Trophoblast cell (in vitro differentiated cells and primary cell): ENCODE results near the gene DLX1.
"Not testable (repeated sequence)": the region's sequence is repeated elsewhere in the genome, so short reads cannot be mapped to it uniquely, and the experiment has no call there.

Experiments
- DNase-seq, 2 donors: peaks; one replicate each; pipeline ENCODE4 v3.0.0-alpha.2; 2016
- H2AFZ ChIP-seq: 2 replicates; pipeline ENCODE4 v1.6.1; 2013; ENCODE audit warnings: low read length, moderate library complexity, mild to moderate bottlenecking; ENCODE audit not compliant: insufficient read depth, poor library complexity
- H2AK5ac ChIP-seq: 2 replicates; pipeline ENCODE4 v1.6.1; 2013; ENCODE audit warnings: mild to moderate bottlenecking, low read length
- H2BK120ac ChIP-seq: 2 replicates; pipeline ENCODE4 v1.6.1; 2013; ENCODE audit warnings: low read length, mild to moderate bottlenecking, moderate library complexity; ENCODE audit not compliant: insufficient read depth, poor library complexity
- H2BK12ac ChIP-seq: 2 replicates; pipeline ENCODE4 v1.6.1; 2013; ENCODE audit warnings: mild to moderate bottlenecking, low read length, moderate library complexity
- H2BK5ac ChIP-seq: 2 replicates; pipeline ENCODE4 v1.6.1; 2013; ENCODE audit warnings: low read length, low read depth, moderate library complexity, mild to moderate bottlenecking; ENCODE audit not compliant: poor library complexity
- H3K14ac ChIP-seq: 2 replicates; pipeline ENCODE4 v1.6.1; 2013; ENCODE audit warnings: mild to moderate bottlenecking, low read length
- H3K18ac ChIP-seq: 2 replicates; pipeline ENCODE4 v1.6.1; 2013; ENCODE audit warnings: mild to moderate bottlenecking, low read length
- H3K23ac ChIP-seq: 2 replicates; pipeline ENCODE4 v1.6.1; 2013; ENCODE audit warnings: low read length
- H3K27ac ChIP-seq: 2 replicates; pipeline ENCODE4 v1.5.1; 2013; ENCODE audit warnings: low read depth, mild to moderate bottlenecking, inconsistent platforms, low read length, moderate library complexity
- H3K27me3 ChIP-seq: 2 replicates; pipeline ENCODE4 v1.6.1; 2013; ENCODE audit warnings: inconsistent platforms, mild to moderate bottlenecking, low read length, moderate library complexity; ENCODE audit not compliant: insufficient read depth
- H3K36me3 ChIP-seq, 2 experiments: 1 replicate in 1 of 2; 2 replicates in 1 of 2; pipeline ENCODE4 v1.6.1; 2013; ENCODE audit warnings: low read length in 2 of 2, mild to moderate bottlenecking in 2 of 2, moderate library complexity in 1 of 2; ENCODE audit not compliant: insufficient read depth in 2 of 2, control insufficient read depth in 1 of 2
- H3K4ac ChIP-seq: 2 replicates; pipeline ENCODE4 v1.6.1; 2013; ENCODE audit warnings: low read depth, mild to moderate bottlenecking, low read length, moderate library complexity
- H3K4me1 ChIP-seq, 2 experiments: 1 replicate in 1 of 2; 2 replicates in 1 of 2; pipeline ENCODE4 v1.6.1; 2013; ENCODE audit warnings: low read length in 2 of 2, mild to moderate bottlenecking in 2 of 2, moderate library complexity in 1 of 2; ENCODE audit not compliant: insufficient read depth in 2 of 2, control insufficient read depth in 1 of 2
- H3K4me2 ChIP-seq: 2 replicates; pipeline ENCODE4 v1.6.1; 2013; ENCODE audit warnings: inconsistent platforms, mild to moderate bottlenecking, low read length, moderate library complexity
- H3K4me3 ChIP-seq: 2 replicates; pipeline ENCODE4 v1.5.1; 2013; ENCODE audit warnings: mild to moderate bottlenecking, low read depth, low read length, inconsistent platforms
- H3K79me1 ChIP-seq: one replicate; pipeline ENCODE4 v1.6.1; 2013; ENCODE audit warnings: low read length
- H3K79me2 ChIP-seq: 2 replicates; pipeline ENCODE4 v1.6.1; 2013; ENCODE audit warnings: low read length, mild to moderate bottlenecking; ENCODE audit not compliant: control insufficient read depth, insufficient read depth, poor library complexity
- H3K9ac ChIP-seq: 2 replicates; pipeline ENCODE4 v1.6.1; 2013; ENCODE audit warnings: mild to moderate bottlenecking, low read length
- H3K9me3 ChIP-seq: 2 replicates; pipeline ENCODE4 v1.6.1; 2013; ENCODE audit warnings: low read depth, mild to moderate bottlenecking, control low read depth, inconsistent platforms, low read length; ENCODE audit not compliant: insufficient read depth
- H4K12ac ChIP-seq: 2 replicates; pipeline ENCODE4 v1.6.1; 2013; ENCODE audit warnings: low read depth, mild to moderate bottlenecking, low read length, moderate library complexity
- H4K8ac ChIP-seq: 2 replicates; pipeline ENCODE4 v1.6.1; 2013; ENCODE audit warnings: low read depth, mild to moderate bottlenecking, low read length, moderate library complexity
- H4K91ac ChIP-seq: one replicate; pipeline ENCODE4 v1.6.1; 2013; ENCODE audit warnings: low read depth, mild to moderate bottlenecking, low read length, moderate library complexity
- WGBS: extraction: QIAGEN DNeasy Blood & Tissue Kit; methylation state at CpG from one replicate; pipeline ENCODE4 v1.1.7; 2013; ENCODE audit warnings: missing lambda C conversion rate; ENCODE audit not compliant: insufficient read length, insufficient coverage; ENCODE audit errors: extremely low coverage; 5-methylcytosine and 5-hydroxymethylcytosine counted together

Gene DLX1

DNA sequence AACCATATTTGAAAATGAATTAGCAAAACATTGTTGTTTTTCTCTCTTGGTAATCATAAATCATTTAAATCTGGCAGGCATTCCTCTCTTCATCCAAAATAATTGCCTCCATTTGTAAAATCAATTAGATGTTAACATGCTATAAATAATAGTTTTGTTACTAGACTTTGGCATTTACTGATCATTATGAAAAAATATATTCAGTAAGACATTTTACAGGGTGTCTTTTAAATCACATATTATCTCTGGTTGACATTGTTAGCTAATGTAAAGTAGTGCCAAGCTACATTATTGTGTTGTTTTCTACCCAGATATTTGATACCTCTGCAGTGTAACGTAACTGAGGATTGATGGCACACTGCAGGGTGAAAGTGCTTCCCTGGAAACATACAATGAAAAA lies 31.8 kb upstream of the DLX1 start:
- H2BK120ac ChIP-seq: no peak overlapping the region
- H3K4me3 ChIP-seq: no peak overlapping the region
- H3K4ac ChIP-seq: no peak overlapping the region
- H3K79me1 ChIP-seq: no peaks in the 10 kb centered on the region
- DNase-seq: no peak
- no peaks in the 10 kb centered on the region for H3K79me2 ChIP-seq
- H3K4me1 ChIP-seq: peaks cover 0 to 2% of the 10 kb centered on the region in 2 experiments
- no peak overlapping the region for H2AK5ac ChIP-seq
- H3K27me3 ChIP-seq: no peaks in the 10 kb centered on the region
- H2BK12ac ChIP-seq: no peak overlapping the region
- no peak overlapping the region for H2BK5ac ChIP-seq
- no peak overlapping the region for H2AFZ ChIP-seq
- no peak overlapping the region for H3K4me2 ChIP-seq
- H3K36me3 ChIP-seq: no peaks in the 10 kb centered on the region
- H4K91ac ChIP-seq: no peak overlapping the region
- H4K8ac ChIP-seq: no peak overlapping the region
- no peak overlapping the region for H4K12ac ChIP-seq
- H3K23ac ChIP-seq: no peak overlapping the region
- H3K14ac ChIP-seq: no peak overlapping the region
- WGBS: no CpG with 5 or more reads among the region's 1 CpG
- no peak overlapping the region for H3K9ac ChIP-seq
- H3K18ac ChIP-seq: no peak overlapping the region
- H3K27ac ChIP-seq: no peak overlapping the region
- no peaks in the 10 kb centered on the region for H3K9me3 ChIP-seq

GRCh38 chr2:172056293-172056692 lies 29.0 kb upstream of the DLX1 start:
- Histone ChIP-seq H3K4me3 (no peak overlapping the region), H2BK120ac (no peak overlapping the region), H4K8ac (no peak overlapping the region), H3K4me1 (peaks cover 0 to 2% of the 10 kb centered on the region in 2 experiments), H3K27ac (no peak overlapping the region), H4K12ac (no peak overlapping the region), H2AK5ac (no peak overlapping the region), H3K79me2 (no peaks in the 10 kb centered on the region), H3K79me1 (no peaks in the 10 kb centered on the region), H3K23ac (no peak overlapping the region), H3K18ac (no peak overlapping the region), H3K4ac (no peak overlapping the region), H3K9me3 (no peaks in the 10 kb centered on the region), H3K27me3 (no peaks in the 10 kb centered on the region), H3K14ac (no peak overlapping the region), H2BK5ac (no peak overlapping the region), H4K91ac (no peak overlapping the region), H3K9ac (no peak overlapping the region), H3K4me2 (no peak overlapping the region), H2AFZ (no peak overlapping the region), H3K36me3 (no peaks in the 10 kb centered on the region), H2BK12ac (no peak overlapping the region)
- DNase-seq: no peak
- WGBS: no CpG with 5 or more reads among the region's 2 CpGs

GRCh38 chr2:172058660-172059059 lies 26.6 kb upstream of the DLX1 start:
- Histone ChIP-seq H3K36me3 (no peaks in the 10 kb centered on the region), H4K91ac (no peak overlapping the region), H3K9me3 (no peaks in the 10 kb centered on the region), H3K79me2 (no peaks in the 10 kb centered on the region), H3K4me1 (peaks cover 2 to 5% of the 10 kb centered on the region in 2 experiments), H2BK120ac (no peak overlapping the region), H3K9ac (no peak overlapping the region), H3K23ac (no peak overlapping the region), H2AFZ (no peak overlapping the region), H2AK5ac (no peak overlapping the region), H3K14ac (no peak overlapping the region), H3K18ac (no peak overlapping the region), H4K8ac (no peak overlapping the region), H3K4me2 (no peak overlapping the region), H3K4me3 (no peak overlapping the region), H3K79me1 (no peaks in the 10 kb centered on the region), H4K12ac (no peak overlapping the region), H3K27me3 (no peaks in the 10 kb centered on the region), H3K27ac (no peak overlapping the region), H2BK5ac (no peak overlapping the region), H2BK12ac (no peak overlapping the region), H3K4ac (no peak overlapping the region)
- no peak for DNase-seq
- WGBS: no CpG with 5 or more reads among the region's 5 CpGs

GRCh38 chr2:172060118-172060517 lies 25.2 kb upstream of the DLX1 start:
- not testable (repeated sequence) for H4K12ac ChIP-seq, H3K4me1 ChIP-seq, H2BK12ac ChIP-seq, H3K4ac ChIP-seq, H3K27me3 ChIP-seq, H3K79me2 ChIP-seq, H4K91ac ChIP-seq, H3K36me3 ChIP-seq, DNase-seq, H3K9ac ChIP-seq, H2BK120ac ChIP-seq, H2BK5ac ChIP-seq, H2AFZ ChIP-seq, H4K8ac ChIP-seq, H3K23ac ChIP-seq, H3K18ac ChIP-seq, H3K27ac ChIP-seq, H2AK5ac ChIP-seq, H3K4me3 ChIP-seq, H3K9me3 ChIP-seq, H3K14ac ChIP-seq, H3K4me2 ChIP-seq, H3K79me1 ChIP-seq
- no CpG with 5 or more reads among the region's 5 CpGs for WGBS
